MCF 10A (cell line): ENCODE results near the gene PHF14. TPM values are rescaled to one million over a fixed set of nuclear protein-coding genes. Genes with fewer than 3 reads are reported as not detected.

Experiments
- BruUV-seq: library from RNA; stranded (reverse); fragments of 400-500 nt; replicated peaks from 2 replicates; lab custom pipeline; 2021; lab: Mats Ljungman, UMichigan
- CTCF ChIA-PET: fragments of 300-600 bp; sonication (Branson Sonifier 250); formaldehyde crosslinking; extraction: SDS; loops from one replicate; lab custom pipeline; 2021; ENCODE audit warnings: antibody characterized with exemption, inconsistent platforms; lab: Yijun Ruan, JAX
- POLR2A ChIA-PET: fragments of 300-600, 350-650 bp; sonication (Branson Sonifier 250); formaldehyde crosslinking; extraction: SDS; loops from one replicate; lab custom pipeline; 2020; ENCODE audit warnings: antibody characterized with exemption, inconsistent platforms; lab: Yijun Ruan, JAX
- DNase-seq: peaks from one replicate; pipeline ENCODE4 v3.0.0-alpha.2; 2018; ENCODE audit not compliant: unreplicated experiment
- H3K27ac Mint-ChIP-seq: one replicate; pipeline ENCODE4 v1.8.0; 2022; ENCODE audit warnings: mild to moderate bottlenecking, low read depth, mixed read lengths; ENCODE audit not compliant: unreplicated experiment
- H3K27me3 Mint-ChIP-seq: one replicate; pipeline ENCODE4 v1.8.0; 2022; ENCODE audit warnings: mixed read lengths; ENCODE audit not compliant: insufficient read depth, unreplicated experiment
- H3K36me3 Mint-ChIP-seq: one replicate; pipeline ENCODE4 v1.8.0; 2022; ENCODE audit warnings: mild to moderate bottlenecking, moderate library complexity, mixed read lengths; ENCODE audit not compliant: insufficient read depth, unreplicated experiment
- H3K4me1 Mint-ChIP-seq: one replicate; pipeline ENCODE4 v1.8.0; 2022; ENCODE audit warnings: mixed read lengths; ENCODE audit not compliant: insufficient read depth, unreplicated experiment
- H3K4me3 Mint-ChIP-seq: one replicate; pipeline ENCODE4 v1.8.0; 2022; ENCODE audit warnings: mild to moderate bottlenecking, moderate library complexity, mixed read lengths; ENCODE audit not compliant: unreplicated experiment
- H3K9me3 Mint-ChIP-seq: one replicate; pipeline ENCODE4 v1.8.0; 2022; ENCODE audit warnings: mixed read lengths; ENCODE audit not compliant: unreplicated experiment
- CTCF ChIP-seq: fragments of 200-600 bp; IDR thresholded peaks from one replicate; pipeline ENCODE4 v1.8.0; 2022; ENCODE audit warnings: antibody characterized with exemption, mild to moderate bottlenecking; ENCODE audit not compliant: unreplicated experiment
- intact Hi-C: fragments of 100-400 bp; cut with micrococcal nuclease; formaldehyde crosslinking; loops from 2 replicates; pipeline ENCODE4 v1.14.1; 2022
- total RNA-seq: library from RNA; stranded (reverse); gene quantifications from 2 replicates; pipeline ENCODE4 v1.2.3, GENCODE V29; 2022

PHF14 gene
- total RNA-seq, 1 experiment from 2014 or later: 39.6 TPM

GRCh38 chr7:11120068-11120664, 146.5 kb downstream of the PHF14 start:
- H3K27ac Mint-ChIP-seq: no peak overlapping the region
- no TSS peak for BruUV-seq
- peaks cover 21% of the 10 kb centered on the region for H3K36me3 Mint-ChIP-seq
- no peaks in the 10 kb centered on the region for H3K27me3 Mint-ChIP-seq
- intact Hi-C loops: no loop called here
- TF ChIP-seq CTCF: no peak
- no peak for DNase-seq
- no peak overlapping the region for H3K4me3 Mint-ChIP-seq
- ChIA-PET POLR2A (no interaction called here), CTCF (no interaction called here)
- H3K4me1 Mint-ChIP-seq: no peaks in the 10 kb centered on the region
- H3K9me3 Mint-ChIP-seq: no peaks in the 10 kb centered on the region

GRCh38 chr7:11120675-11121220, 147.1 kb downstream of the PHF14 start:
- POLR2A ChIA-PET: no interaction called here
- Mint-ChIP-seq H3K27ac (no peak overlapping the region), H3K4me1 (no peaks in the 10 kb centered on the region), H3K4me3 (no peak overlapping the region), H3K9me3 (no peaks in the 10 kb centered on the region), H3K36me3 (peaks cover 21% of the 10 kb centered on the region), H3K27me3 (no peaks in the 10 kb centered on the region)
- DNase-seq: no peak
- CTCF ChIA-PET: no interaction called here
- intact Hi-C loops: no loop called here
- no TSS peak for BruUV-seq
- no peak for TF ChIP-seq CTCF

GRCh38 chr7:11124856-11125559, 151.3 kb downstream of the PHF14 start:
- Mint-ChIP-seq H3K4me1 (no peaks in the 10 kb centered on the region), H3K36me3 (peaks cover 12% of the 10 kb centered on the region), H3K9me3 (no peaks in the 10 kb centered on the region), H3K4me3 (no peak overlapping the region), H3K27ac (no peak overlapping the region), H3K27me3 (no peaks in the 10 kb centered on the region)
- ChIA-PET CTCF (no interaction called here), POLR2A (no interaction called here)
- no TSS peak for BruUV-seq
- TF ChIP-seq CTCF: no peak
- DNase-seq: no peak
- intact Hi-C loops: no loop called here

DNA sequence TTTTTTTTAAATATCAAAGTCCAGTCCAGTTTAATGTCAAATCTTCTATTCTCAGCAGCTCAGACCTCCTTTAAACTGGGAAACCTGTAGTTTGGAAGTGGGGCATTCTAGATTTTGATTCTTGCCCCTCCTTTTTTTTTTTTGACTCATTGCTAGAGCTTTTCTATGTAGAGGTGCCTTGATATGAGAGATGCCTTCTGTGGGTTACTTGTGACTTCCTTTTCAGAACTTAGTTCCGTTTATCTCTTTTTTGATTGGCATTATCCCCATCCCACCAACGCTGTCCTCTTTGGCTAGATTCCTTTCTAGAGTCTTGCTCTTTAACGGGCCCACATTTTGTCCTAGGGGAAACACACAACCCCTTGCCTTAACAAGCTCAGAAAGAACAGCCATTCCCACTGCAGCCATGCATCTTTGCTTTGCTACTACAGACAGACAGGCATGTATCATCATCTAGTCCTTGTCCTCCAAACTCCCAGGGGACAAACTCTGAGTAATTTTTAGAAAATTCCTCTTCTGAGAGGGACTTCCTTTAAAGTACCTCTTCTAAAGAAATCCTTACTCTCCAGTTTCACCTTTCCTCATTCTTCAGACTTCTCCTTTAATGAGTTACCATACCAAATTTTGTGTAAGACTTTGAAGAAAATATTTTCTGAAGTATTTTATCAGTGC, 153.6 kb downstream of the PHF14 start:
- CTCF ChIA-PET: interaction anchor here (0.6 to 1.7 kb wide), 2 partner anchors 84 to 1177 kb away, joined by 4 to 7 read pairs; no protein-coding TSS in a partner anchor
- H3K27me3 Mint-ChIP-seq: no peaks in the 10 kb centered on the region
- DNase-seq: no peak
- no TSS peak for BruUV-seq
- H3K27ac Mint-ChIP-seq: no peak overlapping the region
- H3K9me3 Mint-ChIP-seq: no peaks in the 10 kb centered on the region
- H3K4me1 Mint-ChIP-seq: no peaks in the 10 kb centered on the region
- intact Hi-C loops: no loop called here
- TF ChIP-seq CTCF: no peak
- peaks cover 14% of the 10 kb centered on the region for H3K36me3 Mint-ChIP-seq
- no peak overlapping the region for H3K4me3 Mint-ChIP-seq
- POLR2A ChIA-PET: interaction anchor here (0.5 to 0.9 kb wide), 4 partner anchors 8 to 347 kb away, joined by 3 read pairs; no protein-coding TSS in a partner anchor
